Muscle layer of colon (tissue), 2 donors: ENCODE data around the gene COPG1.

ENCODE experiments used
- H3K27ac ChIP-seq: one replicate; pipeline ENCODE4 v1.7.0; 2013; ENCODE audit warnings: low read depth, mild to moderate bottlenecking, low read length, moderate library complexity
- H3K27me3 ChIP-seq, 2 donors: one replicate each; pipeline ENCODE4 v1.7.0; 2013; ENCODE audit warnings: low read length in 2 of 2, mild to moderate bottlenecking in 2 of 2; ENCODE audit not compliant: insufficient read depth in 2 of 2, control insufficient read depth in 1 of 2
- H3K36me3 ChIP-seq: one replicate; pipeline ENCODE4 v1.7.0; 2013; ENCODE audit warnings: mild to moderate bottlenecking, low read length; ENCODE audit not compliant: insufficient read depth
- H3K4me1 ChIP-seq: one replicate; pipeline ENCODE4 v1.7.0; 2013; ENCODE audit warnings: mild to moderate bottlenecking, low read length; ENCODE audit not compliant: insufficient read depth
- H3K4me3 ChIP-seq, 2 donors: one replicate each; pipeline ENCODE4 v1.7.0; 2013; ENCODE audit warnings: low read length in 2 of 2, low read depth in 1 of 2, mild to moderate bottlenecking in 1 of 2, moderate library complexity in 1 of 2
- H3K9ac ChIP-seq: one replicate; pipeline ENCODE4 v1.7.0; 2013; ENCODE audit warnings: low read length
- H3K9me3 ChIP-seq: one replicate; pipeline ENCODE4 v1.7.0; 2013; ENCODE audit warnings: mild to moderate bottlenecking, low read length
- donor health status: abdominal sarcoma.
- donor health status: Adenocarcinoma of cecum.

COPG1 gene

GRCh38 chr3:129282727-129283327 lies 33.4 kb downstream of the COPG1 start:
- peaks cover 13% of the 10 kb centered on the region for H3K4me1 ChIP-seq
- H3K9me3 ChIP-seq: no peaks in the 10 kb centered on the region
- no peak overlapping the region for H3K9ac ChIP-seq
- H3K4me3 ChIP-seq: no peak overlapping the region
- no peaks in the 10 kb centered on the region for H3K27me3 ChIP-seq
- H3K27ac ChIP-seq: no peak overlapping the region
- H3K36me3 ChIP-seq: peaks cover 6% of the 10 kb centered on the region

GRCh38 chr3:129286081-129286480 lies 36.7 kb downstream of the COPG1 start:
- Histone ChIP-seq H3K9ac (no peak overlapping the region), H3K4me3 (no peak overlapping the region), H3K4me1 (no peaks in the 10 kb centered on the region), H3K27ac (no peak overlapping the region), H3K9me3 (no peaks in the 10 kb centered on the region), H3K27me3 (no peaks in the 10 kb centered on the region), H3K36me3 (peaks cover 14% of the 10 kb centered on the region)

GRCh38 chr3:129288446-129288845 lies 39.0 kb downstream of the COPG1 start:
- Histone ChIP-seq H3K9ac (no peak overlapping the region), H3K36me3 (peaks cover 21% of the 10 kb centered on the region), H3K4me3 (no peak overlapping the region), H3K27me3 (no peaks in the 10 kb centered on the region), H3K27ac (no peak overlapping the region), H3K4me1 (no peaks in the 10 kb centered on the region), H3K9me3 (no peaks in the 10 kb centered on the region)

- no peaks in the 10 kb centered on the region for H3K9me3 ChIP-seq
- no peak overlapping the region for H3K4me3 ChIP-seq
- no peak overlapping the region for H3K27ac ChIP-seq
- H3K36me3 ChIP-seq: peaks cover 21% of the 10 kb centered on the region
- H3K4me1 ChIP-seq: no peaks in the 10 kb centered on the region
- H3K9ac ChIP-seq: no peak overlapping the region
- no peaks in the 10 kb centered on the region for H3K27me3 ChIP-seq
Measured at GRCh38 chr3:129289201-129289921, 40.0 kb downstream of the COPG1 start.

- no peaks in the 10 kb centered on the region for H3K9me3 ChIP-seq
- no peaks in the 10 kb centered on the region for H3K27me3 ChIP-seq
- no peaks in the 10 kb centered on the region for H3K4me1 ChIP-seq
- no peak overlapping the region for H3K4me3 ChIP-seq
- peaks cover 21% of the 10 kb centered on the region for H3K36me3 ChIP-seq
- H3K27ac ChIP-seq: no peak overlapping the region
- H3K9ac ChIP-seq: no peak overlapping the region
Measured at GRCh38 chr3:129291236-129291886, 42.0 kb downstream of the COPG1 start.

GRCh38 chr3:129295286-129295685 lies 45.9 kb downstream of the COPG1 start:
- Histone ChIP-seq H3K27me3 (no peaks in the 10 kb centered on the region), H3K4me1 (no peaks in the 10 kb centered on the region), H3K27ac (no peak overlapping the region), H3K4me3 (no peak overlapping the region), H3K9me3 (no peaks in the 10 kb centered on the region), H3K36me3 (peaks cover 24% of the 10 kb centered on the region), H3K9ac (no peak overlapping the region)

- Histone ChIP-seq H3K27me3 (no peaks in the 10 kb centered on the region), H3K9ac (no peak overlapping the region), H3K4me1 (no peaks in the 10 kb centered on the region), H3K9me3 (no peaks in the 10 kb centered on the region), H3K36me3 (peaks cover 24% of the 10 kb centered on the region), H3K4me3 (no peak overlapping the region), H3K27ac (no peak overlapping the region)
Measured at GRCh38 chr3:129304146-129304961, 54.9 kb downstream of the COPG1 start.

- Histone ChIP-seq H3K9ac (no peak overlapping the region), H3K27me3 (no peaks in the 10 kb centered on the region), H3K4me1 (no peaks in the 10 kb centered on the region), H3K36me3 (peaks cover 24% of the 10 kb centered on the region), H3K9me3 (no peaks in the 10 kb centered on the region), H3K27ac (peak overlapping the region; percentile 79), H3K4me3 (no peak overlapping the region)
Measured at GRCh38 chr3:129304962-129305222, 55.5 kb downstream of the COPG1 start.

GRCh38 chr3:129305592-129306091 lies 56.2 kb downstream of the COPG1 start:
- Histone ChIP-seq H3K9ac (no peak overlapping the region), H3K27me3 (no peaks in the 10 kb centered on the region), H3K27ac (peak overlapping the region; percentile 79), H3K4me1 (no peaks in the 10 kb centered on the region), H3K4me3 (peak overlapping the region; percentile 44 to 59), H3K9me3 (no peaks in the 10 kb centered on the region), H3K36me3 (peaks cover 24% of the 10 kb centered on the region)

GRCh38 chr3:129308636-129309035 lies 59.2 kb downstream of the COPG1 start:
- Histone ChIP-seq H3K27ac (no peak overlapping the region), H3K9ac (no peak overlapping the region), H3K4me1 (peaks cover 2% of the 10 kb centered on the region), H3K4me3 (no peak overlapping the region), H3K9me3 (no peaks in the 10 kb centered on the region), H3K36me3 (peaks cover 3% of the 10 kb centered on the region), H3K27me3 (no peaks in the 10 kb centered on the region)
